Measurements from ENCODE around the gene SLC8A2.

SLC8A2 gene

GRCh38 chr19:47480658-47481057 lies 9.0 kb upstream of the SLC8A2 start:
- TF ChIP-seq, protein P1, sequence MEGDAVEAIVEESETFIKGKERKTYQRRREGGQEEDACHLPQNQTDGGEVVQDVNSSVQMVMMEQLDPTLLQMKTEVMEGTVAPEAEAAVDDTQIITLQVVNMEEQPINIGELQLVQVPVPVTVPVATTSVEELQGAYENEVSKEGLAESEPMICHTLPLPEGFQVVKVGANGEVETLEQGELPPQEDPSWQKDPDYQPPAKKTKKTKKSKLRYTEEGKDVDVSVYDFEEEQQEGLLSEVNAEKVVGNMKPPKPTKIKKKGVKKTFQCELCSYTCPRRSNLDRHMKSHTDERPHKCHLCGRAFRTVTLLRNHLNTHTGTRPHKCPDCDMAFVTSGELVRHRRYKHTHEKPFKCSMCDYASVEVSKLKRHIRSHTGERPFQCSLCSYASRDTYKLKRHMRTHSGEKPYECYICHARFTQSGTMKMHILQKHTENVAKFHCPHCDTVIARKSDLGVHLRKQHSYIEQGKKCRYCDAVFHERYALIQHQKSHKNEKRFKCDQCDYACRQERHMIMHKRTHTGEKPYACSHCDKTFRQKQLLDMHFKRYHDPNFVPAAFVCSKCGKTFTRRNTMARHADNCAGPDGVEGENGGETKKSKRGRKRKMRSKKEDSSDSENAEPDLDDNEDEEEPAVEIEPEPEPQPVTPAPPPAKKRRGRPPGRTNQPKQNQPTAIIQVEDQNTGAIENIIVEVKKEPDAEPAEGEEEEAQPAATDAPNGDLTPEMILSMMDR (IDR thresholded peaks at IDR 0.05), result no peak
- H3K36me3 ChIP-seq (ENCODE audit: control insufficient read depth, insufficient read depth, low read length), result no peaks in the 10 kb centered on the region
- no peak overlapping the region for H3K4me2 ChIP-seq (ENCODE audit: low read length)
- no peaks in the 10 kb centered on the region for H3K27me3 ChIP-seq (ENCODE audit: control insufficient read depth, insufficient read depth, low read length)
- no peaks in the 10 kb centered on the region for H3K79me2 ChIP-seq
- H3K4me1 ChIP-seq, result peaks cover 3% of the 10 kb centered on the region
- H3K9ac ChIP-seq, result no peak overlapping the region
- H3K27ac ChIP-seq, result no peak overlapping the region
- no peak overlapping the region for H2AFZ ChIP-seq
- H3K4me3 ChIP-seq (ENCODE audit: low read depth, low read length), result no peak overlapping the region
- H3K9me3 ChIP-seq (ENCODE audit: control insufficient read depth, low read length), result no peaks in the 10 kb centered on the region

DNA sequence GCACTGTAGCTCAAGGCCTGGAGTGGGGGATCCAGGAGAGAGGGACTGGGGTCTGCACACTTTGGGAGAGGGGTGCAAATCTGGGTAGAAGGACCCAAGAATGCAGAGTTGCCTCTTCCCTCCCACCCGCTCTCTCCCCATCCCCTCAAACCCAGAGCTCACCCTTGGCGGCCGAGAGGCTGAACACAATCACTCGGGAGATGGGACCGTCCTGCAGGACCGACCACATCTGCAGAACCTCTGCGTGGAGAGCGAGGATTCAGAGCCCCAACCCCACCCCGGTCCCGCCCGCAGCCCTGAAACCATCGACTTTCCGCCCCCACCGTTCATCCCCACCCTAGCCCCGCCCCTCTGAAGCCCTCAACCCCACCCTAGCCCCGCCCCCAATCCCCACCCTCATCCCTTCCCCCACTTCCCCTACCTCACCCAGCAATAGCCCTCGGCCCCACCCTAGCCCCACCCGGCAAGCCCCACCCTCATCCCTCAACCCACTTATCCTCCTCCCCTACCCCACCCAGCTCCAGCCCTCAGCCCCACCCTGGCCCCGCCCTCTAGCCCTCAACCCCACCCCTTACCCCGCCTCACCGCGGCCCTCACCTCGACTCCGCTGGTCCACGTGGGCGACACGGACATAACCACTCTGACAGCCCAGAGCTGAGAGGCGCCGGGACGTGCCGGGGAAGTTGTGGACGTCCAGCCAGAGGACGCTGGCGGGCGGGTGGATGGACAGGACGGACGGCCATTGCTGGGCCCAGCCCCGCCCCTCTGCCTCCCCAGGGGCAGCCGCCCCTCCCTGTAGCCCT lies 8.2 kb upstream of the SLC8A2 start:
- Histone ChIP-seq H3K79me2 (no peaks in the 10 kb centered on the region), H3K27ac (no peak overlapping the region), H3K4me2 (ENCODE audit: low read length) (no peak overlapping the region), H3K9me3 (ENCODE audit: control insufficient read depth, low read length) (no peaks in the 10 kb centered on the region), H3K4me3 (ENCODE audit: low read depth, low read length) (no peak overlapping the region), H3K36me3 (ENCODE audit: control insufficient read depth, insufficient read depth, low read length) (no peaks in the 10 kb centered on the region), H2AFZ (no peak overlapping the region), H3K4me1 (peaks cover 3% of the 10 kb centered on the region), H3K27me3 (ENCODE audit: control insufficient read depth, insufficient read depth, low read length) (peaks cover 2% of the 10 kb centered on the region), H3K9ac (no peak overlapping the region)
- TF ChIP-seq, protein P1 (IDR thresholded peaks at IDR 0.05), result no peak

GRCh38 chr19:47476438-47476972 lies 4.8 kb upstream of the SLC8A2 start:
- H3K9ac ChIP-seq, result no peak overlapping the region
- H3K4me3 ChIP-seq (ENCODE audit: low read depth, low read length), result no peak overlapping the region
- H3K9me3 ChIP-seq (ENCODE audit: control insufficient read depth, low read length), result no peaks in the 10 kb centered on the region
- H2AFZ ChIP-seq, result no peak overlapping the region
- H3K4me1 ChIP-seq, result peaks cover 2% of the 10 kb centered on the region
- no peaks in the 10 kb centered on the region for H3K79me2 ChIP-seq
- TF ChIP-seq, protein P1 (IDR thresholded peaks at IDR 0.05), result no peak
- H3K4me2 ChIP-seq (ENCODE audit: low read length), result no peak overlapping the region
- no peak overlapping the region for H3K27ac ChIP-seq
- H3K36me3 ChIP-seq (ENCODE audit: control insufficient read depth, insufficient read depth, low read length), result no peaks in the 10 kb centered on the region
- H3K27me3 ChIP-seq (ENCODE audit: control insufficient read depth, insufficient read depth, low read length), result peaks cover 5% of the 10 kb centered on the region

- Histone ChIP-seq H3K36me3 (ENCODE audit: control insufficient read depth, insufficient read depth, low read length) (no peaks in the 10 kb centered on the region), H3K27ac (no peak overlapping the region), H3K9me3 (ENCODE audit: control insufficient read depth, low read length) (no peaks in the 10 kb centered on the region), H3K9ac (no peak overlapping the region), H2AFZ (no peak overlapping the region), H3K27me3 (ENCODE audit: control insufficient read depth, insufficient read depth, low read length) (peaks cover 5% of the 10 kb centered on the region), H3K79me2 (no peaks in the 10 kb centered on the region), H3K4me1 (peaks cover 2% of the 10 kb centered on the region), H3K4me3 (ENCODE audit: low read depth, low read length) (no peak overlapping the region), H3K4me2 (ENCODE audit: low read length) (no peak overlapping the region)
- TF ChIP-seq, protein P1 (IDR thresholded peaks at IDR 0.05), result no peak
Measured at GRCh38 chr19:47475465-47475864, 3.8 kb upstream of the SLC8A2 start.

Data from parathyroid adenoma (tissue), 2 donors.